Measurements from ENCODE around the gene ZYG11B.

DNA sequence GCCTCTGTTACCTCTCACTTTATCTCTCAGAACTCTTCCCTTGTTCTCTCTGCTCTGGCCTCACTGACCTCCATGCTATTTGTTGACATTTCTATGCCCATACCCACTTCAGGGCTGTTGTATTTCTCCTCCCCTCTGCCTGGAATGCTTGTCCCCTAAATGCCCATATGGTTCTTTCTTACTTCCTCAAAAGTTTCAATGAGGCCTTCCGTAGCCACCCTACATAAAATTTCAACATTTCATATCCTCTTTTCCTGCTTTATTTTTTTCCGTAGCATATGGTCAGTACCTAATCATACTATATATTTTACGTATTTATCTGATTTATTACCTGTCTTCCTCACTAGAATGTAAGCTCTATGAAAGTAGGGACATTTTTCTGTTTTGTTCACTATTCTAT lies 69.2 kb downstream of the ZYG11B start:
- TF ChIP-seq, protein P1, sequence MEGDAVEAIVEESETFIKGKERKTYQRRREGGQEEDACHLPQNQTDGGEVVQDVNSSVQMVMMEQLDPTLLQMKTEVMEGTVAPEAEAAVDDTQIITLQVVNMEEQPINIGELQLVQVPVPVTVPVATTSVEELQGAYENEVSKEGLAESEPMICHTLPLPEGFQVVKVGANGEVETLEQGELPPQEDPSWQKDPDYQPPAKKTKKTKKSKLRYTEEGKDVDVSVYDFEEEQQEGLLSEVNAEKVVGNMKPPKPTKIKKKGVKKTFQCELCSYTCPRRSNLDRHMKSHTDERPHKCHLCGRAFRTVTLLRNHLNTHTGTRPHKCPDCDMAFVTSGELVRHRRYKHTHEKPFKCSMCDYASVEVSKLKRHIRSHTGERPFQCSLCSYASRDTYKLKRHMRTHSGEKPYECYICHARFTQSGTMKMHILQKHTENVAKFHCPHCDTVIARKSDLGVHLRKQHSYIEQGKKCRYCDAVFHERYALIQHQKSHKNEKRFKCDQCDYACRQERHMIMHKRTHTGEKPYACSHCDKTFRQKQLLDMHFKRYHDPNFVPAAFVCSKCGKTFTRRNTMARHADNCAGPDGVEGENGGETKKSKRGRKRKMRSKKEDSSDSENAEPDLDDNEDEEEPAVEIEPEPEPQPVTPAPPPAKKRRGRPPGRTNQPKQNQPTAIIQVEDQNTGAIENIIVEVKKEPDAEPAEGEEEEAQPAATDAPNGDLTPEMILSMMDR (IDR thresholded peaks at IDR 0.05): no peak
- no peak for TF ChIP-seq POLR2A (IDR thresholded peaks at IDR 0.05)
